ENCODE data around the gene ERN2. TPM values are rescaled to one million over a fixed set of nuclear protein-coding genes. Genes with fewer than 3 reads are reported as not detected.

The ERN2 gene
- total RNA-seq, 1 donor from 2014 or later: not detected

- Histone ChIP-seq H2AFZ (ENCODE audit: low read depth, low read length) (no peak overlapping the region), H3K36me3 (ENCODE audit: insufficient read depth, low read length) (no peaks in the 10 kb centered on the region), H3K4me2 (ENCODE audit: low read length) (no peak overlapping the region), H3K4me3 (ENCODE audit: insufficient read depth, low read depth, low read length) (no peak overlapping the region), H4K20me1 (ENCODE audit: insufficient read depth, low read length) (no peaks in the 10 kb centered on the region), H3K27ac (ENCODE audit: low read depth, low read length) (no peak overlapping the region), H3K9me3 (ENCODE audit: insufficient read depth, low read depth, low read length) (no peaks in the 10 kb centered on the region), H3K79me2 (ENCODE audit: insufficient read depth, low read length) (no peaks in the 10 kb centered on the region), H3K27me3 (ENCODE audit: insufficient read depth, low read length) (peaks cover under 1% of the 10 kb centered on the region), H3K9ac (ENCODE audit: low read length) (no peak overlapping the region), H3K4me1 (ENCODE audit: insufficient read depth, low read length) (no peaks in the 10 kb centered on the region)
- H3K36me3 Mint-ChIP-seq (ENCODE audit: low read depth, unreplicated experiment): no peaks in the 10 kb centered on the region
- DNase-seq (ENCODE audit: low read depth) (no peak), FAIRE-seq (no peak)
- H3K9me3 Mint-ChIP-seq (ENCODE audit: unreplicated experiment): peaks cover 15% of the 10 kb centered on the region
- peaks cover 15% of the 10 kb centered on the region for H3K27me3 Mint-ChIP-seq (ENCODE audit: low read depth, unreplicated experiment)
- no peak overlapping the region for H3K4me3 Mint-ChIP-seq (ENCODE audit: unreplicated experiment)
- TF ChIP-seq EZH2 (IDR thresholded peaks at IDR 0.05; ENCODE audit: insufficient read depth, low read length) (no peak), CTCF (IDR thresholded peaks at IDR 0.05; ENCODE audit: insufficient read depth, low read depth, low read length) (no peak)
- no peaks in the 10 kb centered on the region for H3K4me1 Mint-ChIP-seq (ENCODE audit: low read depth, unreplicated experiment)
- H3K27ac Mint-ChIP-seq (ENCODE audit: unreplicated experiment): no peak overlapping the region
These were observed 7.5 kb downstream of the ERN2 start for GRCh38 chr16:23705517-23705902.

GRCh38 chr16:23704772-23705516, 8.1 kb downstream of the ERN2 start:
- Histone ChIP-seq H3K79me2 (ENCODE audit: insufficient read depth, low read length) (no peaks in the 10 kb centered on the region), H2AFZ (ENCODE audit: low read depth, low read length) (no peak overlapping the region), H3K27me3 (ENCODE audit: insufficient read depth, low read length) (no peaks in the 10 kb centered on the region), H3K36me3 (ENCODE audit: insufficient read depth, low read length) (no peaks in the 10 kb centered on the region), H3K4me2 (ENCODE audit: low read length) (no peak overlapping the region), H3K9me3 (ENCODE audit: insufficient read depth, low read depth, low read length) (no peaks in the 10 kb centered on the region), H3K27ac (ENCODE audit: low read depth, low read length) (no peak overlapping the region), H4K20me1 (ENCODE audit: insufficient read depth, low read length) (no peaks in the 10 kb centered on the region), H3K4me1 (ENCODE audit: insufficient read depth, low read length) (no peaks in the 10 kb centered on the region), H3K4me3 (ENCODE audit: insufficient read depth, low read depth, low read length) (no peak overlapping the region), H3K9ac (ENCODE audit: low read length) (no peak overlapping the region)
- Mint-ChIP-seq H3K9me3 (ENCODE audit: unreplicated experiment) (peaks cover 11% of the 10 kb centered on the region), H3K27me3 (ENCODE audit: low read depth, unreplicated experiment) (peaks cover 12% of the 10 kb centered on the region), H3K36me3 (ENCODE audit: low read depth, unreplicated experiment) (no peaks in the 10 kb centered on the region), H3K27ac (ENCODE audit: unreplicated experiment) (no peak overlapping the region), H3K4me3 (ENCODE audit: unreplicated experiment) (no peak overlapping the region), H3K4me1 (ENCODE audit: low read depth, unreplicated experiment) (no peaks in the 10 kb centered on the region)
- FAIRE-seq (no peak), DNase-seq (ENCODE audit: low read depth) (no peak)
- TF ChIP-seq CTCF (IDR thresholded peaks at IDR 0.05; ENCODE audit: insufficient read depth, low read depth, low read length): no peak
- TF ChIP-seq EZH2 (IDR thresholded peaks at IDR 0.05; ENCODE audit: insufficient read depth, low read length): no peak

- H3K9me3 ChIP-seq (ENCODE audit: insufficient read depth, low read depth, low read length): no peaks in the 10 kb centered on the region
- H3K27ac ChIP-seq (ENCODE audit: low read depth, low read length): no peak overlapping the region
- no peak for FAIRE-seq
- H2AFZ ChIP-seq (ENCODE audit: low read depth, low read length): no peak overlapping the region
- Mint-ChIP-seq H3K4me3 (ENCODE audit: unreplicated experiment) (no peak overlapping the region), H3K9me3 (ENCODE audit: unreplicated experiment) (peaks cover 4% of the 10 kb centered on the region), H3K27me3 (ENCODE audit: low read depth, unreplicated experiment) (peaks cover 12% of the 10 kb centered on the region), H3K4me1 (ENCODE audit: low read depth, unreplicated experiment) (no peaks in the 10 kb centered on the region), H3K27ac (ENCODE audit: unreplicated experiment) (no peak overlapping the region), H3K36me3 (ENCODE audit: low read depth, unreplicated experiment) (no peaks in the 10 kb centered on the region)
- no peak overlapping the region for H3K4me3 ChIP-seq (ENCODE audit: insufficient read depth, low read depth, low read length)
- DNase-seq (ENCODE audit: low read depth): no peak
- peaks cover under 1% of the 10 kb centered on the region for H3K4me1 ChIP-seq (ENCODE audit: insufficient read depth, low read length)
- no peaks in the 10 kb centered on the region for H3K79me2 ChIP-seq (ENCODE audit: insufficient read depth, low read length)
- no peaks in the 10 kb centered on the region for H3K36me3 ChIP-seq (ENCODE audit: insufficient read depth, low read length)
- TF ChIP-seq CTCF (IDR thresholded peaks at IDR 0.05; ENCODE audit: insufficient read depth, low read depth, low read length) (no peak), EZH2 (IDR thresholded peaks at IDR 0.05; ENCODE audit: insufficient read depth, low read length) (no peak)
- no peak overlapping the region for H3K9ac ChIP-seq (ENCODE audit: low read length)
- H3K27me3 ChIP-seq (ENCODE audit: insufficient read depth, low read length): no peaks in the 10 kb centered on the region
- no peaks in the 10 kb centered on the region for H4K20me1 ChIP-seq (ENCODE audit: insufficient read depth, low read length)
- no peak overlapping the region for H3K4me2 ChIP-seq (ENCODE audit: low read length)
These were observed 10.1 kb downstream of the ERN2 start for GRCh38 chr16:23702951-23703350.
